Stimulated activated CD4-positive, alpha-beta T cell treated with anti-CD3 and anti-CD28 coated beads, Interleukin-4, amount 100 ng/mL, for 48 hours (primary cell): Measurements from ENCODE around the gene CMTR1.

Source experiments
- DNase-seq, 2 donors: peaks; one replicate each; pipeline ENCODE4 v3.0.0-alpha.2; 2020; ENCODE audit warnings: low read depth in 2 of 2

The CMTR1 gene

GRCh38 chr6:37512400-37513011 lies 79.5 kb downstream of the CMTR1 start:
- no peak for DNase-seq

- no peak for DNase-seq
These were observed 80.1 kb downstream of the CMTR1 start for GRCh38 chr6:37513155-37513554.

- no peak for DNase-seq
These were observed 80.6 kb downstream of the CMTR1 start for GRCh38 chr6:37513576-37513975.

- DNase-seq, result peak in 1 of 2 donors; percentile 48
These were observed 81.3 kb downstream of the CMTR1 start for GRCh38 chr6:37514321-37514771.

- DNase-seq, result no peak
These were observed 81.8 kb downstream of the CMTR1 start for GRCh38 chr6:37514837-37515236.

- DNase-seq, result no peak
These were observed 82.7 kb downstream of the CMTR1 start for GRCh38 chr6:37515712-37516075.

- DNase-seq, result peak; percentile 72 to 88
These were observed 83.3 kb downstream of the CMTR1 start for GRCh38 chr6:37516076-37516919.

GRCh38 chr6:37516920-37517405 lies 83.9 kb downstream of the CMTR1 start:
- DNase-seq, result peak in 1 of 2 donors; percentile 17

- DNase-seq, result peak in 1 of 2 donors; percentile 72
These were observed 84.4 kb downstream of the CMTR1 start for GRCh38 chr6:37517411-37517812.

- DNase-seq, result no peak
These were observed 85.1 kb downstream of the CMTR1 start for GRCh38 chr6:37518116-37518515.

- no peak for DNase-seq
These were observed 86.4 kb downstream of the CMTR1 start for GRCh38 chr6:37519461-37519860.

- DNase-seq, result no peak
These were observed 87.9 kb downstream of the CMTR1 start for GRCh38 chr6:37520926-37521325.

GRCh38 chr6:37521674-37522073 lies 88.7 kb downstream of the CMTR1 start:
- no peak for DNase-seq

- DNase-seq, result no peak
These were observed 89.8 kb downstream of the CMTR1 start for GRCh38 chr6:37522836-37523235.

- no peak for DNase-seq
These were observed 90.4 kb downstream of the CMTR1 start for GRCh38 chr6:37523412-37523811.

GRCh38 chr6:37524025-37524969 lies 91.3 kb downstream of the CMTR1 start:
- DNase-seq, result no peak

- DNase-seq, result no peak
These were observed 91.9 kb downstream of the CMTR1 start for GRCh38 chr6:37524970-37525318.

- DNase-seq, result no peak
These were observed 92.7 kb downstream of the CMTR1 start for GRCh38 chr6:37525460-37526357.

GRCh38 chr6:37528541-37528940 lies 95.5 kb downstream of the CMTR1 start:
- no peak for DNase-seq

GRCh38 chr6:37530297-37530696 lies 97.3 kb downstream of the CMTR1 start:
- no peak for DNase-seq

- no peak for DNase-seq
These were observed 98.0 kb downstream of the CMTR1 start for GRCh38 chr6:37531026-37531425.
